Neural cell (in vitro differentiated cells): ENCODE measurements around the gene COQ8B. TPM values are rescaled to one million over a fixed set of nuclear protein-coding genes. Genes with fewer than 3 reads are reported as not detected.

Source experiments
- H2AFZ ChIP-seq: fragments of 200-600, 300-800 bp; sonication (generic), shearing (Covaris generic); 2 replicates; pipeline ENCODE4 v1.6.0; 2014; ENCODE audit warnings: low read depth, mild to moderate bottlenecking, antibody characterized with exemption, low read length, moderate library complexity
- H3F3A ChIP-seq: fragments of 200-600 bp; shearing (Covaris generic); 2 replicates; pipeline ENCODE4 v1.6.1; 2016; ENCODE audit warnings: mild to moderate bottlenecking, moderate library complexity, mixed read lengths, antibody characterized with exemption, low read length; ENCODE audit not compliant: insufficient read depth, poor library complexity, severe bottlenecking
- H3K27ac ChIP-seq: fragments of 200-600, 300-800 bp; sonication (generic), shearing (Covaris generic); 2 replicates; pipeline ENCODE4 v1.5.1; 2014; ENCODE audit warnings: mild to moderate bottlenecking, low read length, moderate library complexity
- H3K27me3 ChIP-seq: fragments of 300-800, 200-600 bp; sonication (generic), shearing (Covaris generic); 2 replicates; pipeline ENCODE4 v1.6.0; 2014; ENCODE audit warnings: mild to moderate bottlenecking, low read depth, low read length, moderate library complexity; ENCODE audit not compliant: insufficient read depth
- H3K36me3 ChIP-seq: fragments of 300-800, 200-600 bp; sonication (generic), shearing (Covaris generic); 2 replicates; pipeline ENCODE4 v1.5.1; 2014; ENCODE audit warnings: mild to moderate bottlenecking, antibody characterized with exemption, low read length, moderate library complexity; ENCODE audit not compliant: insufficient read depth
- H3K4me2 ChIP-seq: fragments of 300-800, 200-600 bp; sonication (generic), shearing (Covaris generic); 2 replicates; pipeline ENCODE4 v1.6.0; 2014; ENCODE audit warnings: mild to moderate bottlenecking, low read length
- H3K4me3 ChIP-seq: fragments of 300-800, 200-600 bp; sonication (generic), shearing (Covaris generic); 2 replicates; pipeline ENCODE4 v1.5.1; 2014; ENCODE audit warnings: mild to moderate bottlenecking, low read length, moderate library complexity
- H3K79me2 ChIP-seq: fragments of 200-600 bp; shearing (Covaris generic); replicated peaks from 2 replicates; pipeline ENCODE4 v1.6.0; 2014; ENCODE audit warnings: mild to moderate bottlenecking, low read length, moderate library complexity; ENCODE audit not compliant: insufficient read depth
- H3K9ac ChIP-seq: fragments of 300-800, 200-600 bp; sonication (generic), shearing (Covaris generic); 2 replicates; pipeline ENCODE4 v1.6.1; 2016; ENCODE audit warnings: mild to moderate bottlenecking, low read length, mixed read lengths
- H3K9me2 ChIP-seq: fragments of 200-600 bp; shearing (Covaris generic); 2 replicates; pipeline ENCODE4 v1.6.1; 2016; ENCODE audit warnings: mild to moderate bottlenecking, low read length, mixed read lengths; ENCODE audit not compliant: insufficient read depth
- H3K9me3 ChIP-seq: fragments of 200-600, 300-800 bp; sonication (generic), shearing (Covaris generic); 2 replicates; pipeline ENCODE4 v1.6.1; 2016; ENCODE audit warnings: mild to moderate bottlenecking, mixed run types, low read length, moderate library complexity, mixed read lengths
- H4K20me1 ChIP-seq: fragments of 200-600 bp; shearing (Covaris generic); 2 replicates; pipeline ENCODE4 v1.6.1; 2016; ENCODE audit warnings: mild to moderate bottlenecking, mixed run types; ENCODE audit not compliant: insufficient read depth
- CTCF ChIP-seq: fragments of 450-650 bp; IDR thresholded peaks from 2 replicates; pipeline ENCODE4 v1.5.1; 2014; ENCODE audit warnings: antibody characterized with exemption, mild to moderate bottlenecking, moderate library complexity; ENCODE audit not compliant: poor library complexity, severe bottlenecking
- EP300 ChIP-seq: fragments of 450-650 bp; conservative IDR thresholded peaks from 2 replicates; pipeline ENCODE4 v1.6.1; 2014; ENCODE audit warnings: antibody characterized with exemption, mild to moderate bottlenecking, moderate library complexity; ENCODE audit not compliant: poor library complexity, severe bottlenecking
- EZH2 ChIP-seq: fragments of 200-600, 300-800 bp; shearing (Covaris generic), sonication (generic); IDR thresholded peaks from 2 replicates; pipeline ENCODE4 v1.6.1; 2014; ENCODE audit warnings: antibody characterized with exemption, low read length, borderline replicate concordance, mild to moderate bottlenecking; ENCODE audit not compliant: insufficient read depth, poor library complexity, severe bottlenecking
- MXI1 ChIP-seq: fragments of 450-650 bp; conservative IDR thresholded peaks from 2 replicates; pipeline ENCODE4 v1.6.1; 2014; ENCODE audit warnings: antibody characterized with exemption, mild to moderate bottlenecking; ENCODE audit not compliant: poor library complexity, severe bottlenecking
- POLR2AphosphoS5 ChIP-seq: IDR thresholded peaks from 2 replicates; pipeline ENCODE4 v1.6.1; 2012
- RAD21 ChIP-seq: fragments of 450-650 bp; conservative IDR thresholded peaks from 2 replicates; pipeline ENCODE4 v1.6.1; 2014; ENCODE audit warnings: antibody characterized with exemption, mild to moderate bottlenecking, moderate library complexity
- REST ChIP-seq: IDR thresholded peaks from 2 replicates; pipeline ENCODE4 v1.6.1; 2012; ENCODE audit warnings: borderline replicate concordance
- SMC3 ChIP-seq: fragments of 450-650 bp; conservative IDR thresholded peaks from 2 replicates; pipeline ENCODE4 v1.6.1; 2014; ENCODE audit warnings: antibody characterized with exemption, mild to moderate bottlenecking, moderate library complexity; ENCODE audit not compliant: poor library complexity
- TAF1 ChIP-seq: IDR thresholded peaks from 2 replicates; pipeline ENCODE4 v1.6.1; 2012; ENCODE audit warnings: low read depth
- polyA plus RNA-seq: library from polyadenylated mRNA; depleted of rRNA; stranded (reverse); fragments of >200 nt; gene quantifications from 2 replicates; pipeline ENCODE4 v1.2.3, GENCODE V29; 2014

The COQ8B gene
- polyA plus RNA-seq, 1 donor from 2014 or later, result 83.2 TPM

GRCh38 chr19:40744554-40745401 is 28.1 kb upstream of the COQ8B start:
- TF ChIP-seq MXI1 (no peak), POLR2AphosphoS5 (no peak), EP300 (no peak), RAD21 (no peak), EZH2 (no peak), TAF1 (no peak), SMC3 (no peak), REST (no peak), CTCF (no peak)
- Histone ChIP-seq H4K20me1 (no peaks in the 10 kb centered on the region), H3K36me3 (no peaks in the 10 kb centered on the region), H3K4me2 (no peak overlapping the region), H3F3A (no peaks in the 10 kb centered on the region), H3K9me3 (no peaks in the 10 kb centered on the region), H3K79me2 (peaks cover 7% of the 10 kb centered on the region), H3K9me2 (no peaks in the 10 kb centered on the region), H3K9ac (no peak overlapping the region), H3K27me3 (no peaks in the 10 kb centered on the region), H2AFZ (no peak overlapping the region), H3K27ac (no peak overlapping the region), H3K4me3 (no peak overlapping the region)

GRCh38 chr19:40743926-40744325 is 27.2 kb upstream of the COQ8B start:
- no peak overlapping the region for H3K9ac ChIP-seq
- no peaks in the 10 kb centered on the region for H3K36me3 ChIP-seq
- no peak overlapping the region for H3K27ac ChIP-seq
- H3K9me3 ChIP-seq, result no peaks in the 10 kb centered on the region
- no peaks in the 10 kb centered on the region for H4K20me1 ChIP-seq
- H2AFZ ChIP-seq, result no peak overlapping the region
- H3K9me2 ChIP-seq, result no peaks in the 10 kb centered on the region
- TF ChIP-seq POLR2AphosphoS5, result no peak
- TF ChIP-seq EP300, result no peak
- no peak for TF ChIP-seq SMC3
- no peak for TF ChIP-seq REST
- no peak for TF ChIP-seq EZH2
- no peak for TF ChIP-seq TAF1
- no peak for TF ChIP-seq MXI1
- no peak for TF ChIP-seq RAD21
- TF ChIP-seq CTCF, result no peak
- H3K79me2 ChIP-seq, result no peaks in the 10 kb centered on the region
- H3K4me3 ChIP-seq, result no peak overlapping the region
- no peaks in the 10 kb centered on the region for H3K27me3 ChIP-seq
- H3F3A ChIP-seq, result no peaks in the 10 kb centered on the region
- no peak overlapping the region for H3K4me2 ChIP-seq
